OCI-LY1 (cell line): Measurements from ENCODE around the gene ADAM12.

Source experiments
- H2AFZ ChIP-seq: fragments of 200-600 bp; sonication (generic), shearing (Covaris generic); 2 replicates; pipeline ENCODE4 v1.6.0; 2014; ENCODE audit warnings: antibody characterized with exemption, mild to moderate bottlenecking, low read length
- H3F3A ChIP-seq: fragments of 200-600 bp; sonication (generic), shearing (Covaris generic); 2 replicates; pipeline ENCODE4 v1.6.0; 2014; ENCODE audit warnings: mild to moderate bottlenecking, antibody characterized with exemption, low read length, moderate library complexity; ENCODE audit not compliant: insufficient read depth
- H3K27ac ChIP-seq: fragments of 200-600 bp; sonication (generic); 2 replicates; pipeline ENCODE4 v1.5.1; 2014; ENCODE audit warnings: low read length, mixed run types, mild to moderate bottlenecking, low read depth; ENCODE audit not compliant: poor library complexity, severe bottlenecking
- H3K27me3 ChIP-seq: fragments of 200-600 bp; sonication (generic); 2 replicates; pipeline ENCODE4 v1.6.0; 2014; ENCODE audit warnings: antibody characterized with exemption, mild to moderate bottlenecking, low read length, moderate library complexity; ENCODE audit not compliant: insufficient read depth
- H3K36me3 ChIP-seq: fragments of 200-600 bp; sonication (generic); 2 replicates; pipeline ENCODE4 v1.6.1; 2014; ENCODE audit warnings: mild to moderate bottlenecking, antibody characterized with exemption, low read length, moderate library complexity, mixed read lengths; ENCODE audit not compliant: insufficient read depth
- H3K4me1 ChIP-seq: fragments of 200-600 bp; sonication (generic); 2 replicates; pipeline ENCODE4 v1.5.1; 2014; ENCODE audit warnings: mild to moderate bottlenecking, low read length, moderate library complexity; ENCODE audit not compliant: insufficient read depth, severe bottlenecking
- H3K4me2 ChIP-seq: fragments of 200-600 bp; sonication (generic), shearing (Covaris generic); 2 replicates; pipeline ENCODE4 v1.6.1; 2014; ENCODE audit warnings: low read length
- H3K4me3 ChIP-seq: fragments of 200-600 bp; sonication (generic); 2 replicates; pipeline ENCODE4 v1.5.1; 2014; ENCODE audit warnings: low read length, low read depth, mild to moderate bottlenecking, mixed read lengths; ENCODE audit not compliant: poor library complexity, severe bottlenecking
- H3K79me2 ChIP-seq: fragments of 200-600 bp; shearing (Covaris generic); 2 replicates; pipeline ENCODE4 v1.6.1; 2016; ENCODE audit warnings: mixed run types, low read length, mixed read lengths; ENCODE audit not compliant: insufficient read depth
- H3K9ac ChIP-seq: fragments of 200-600 bp; sonication (generic), shearing (Covaris generic); 2 replicates; pipeline ENCODE4 v1.6.1; 2014; ENCODE audit warnings: mild to moderate bottlenecking, low read length, mixed read lengths
- H3K9me2 ChIP-seq: fragments of 200-600 bp; sonication (generic), shearing (Covaris generic); 2 replicates; pipeline ENCODE4 v1.6.1; 2014; ENCODE audit warnings: low read depth, mild to moderate bottlenecking, low read length, mixed read lengths
- H3K9me3 ChIP-seq: fragments of 200-600 bp; shearing (Covaris generic); 2 replicates; pipeline ENCODE4 v1.6.1; 2014; ENCODE audit warnings: low read length, mixed read lengths
- H4K20me1 ChIP-seq: fragments of 200-600 bp; sonication (generic), shearing (Covaris generic); 2 replicates; pipeline ENCODE4 v1.6.0; 2016; ENCODE audit warnings: mild to moderate bottlenecking, low read length; ENCODE audit not compliant: insufficient read depth
- CTCF ChIP-seq: fragments of 200-600 bp; sonication (generic), shearing (Covaris generic); IDR thresholded peaks from 2 replicates; pipeline ENCODE4 v1.5.1; 2017; ENCODE audit warnings: mild to moderate bottlenecking, antibody characterized with exemption, low read length, moderate library complexity, mixed read lengths
- EZH2 ChIP-seq: fragments of 200-600 bp; sonication (generic), shearing (Covaris generic); IDR thresholded peaks from 2 replicates; pipeline ENCODE4 v1.8.0; 2017; ENCODE audit warnings: borderline replicate concordance, mixed run types, mild to moderate bottlenecking, antibody characterized with exemption, low read length, moderate library complexity, mixed read lengths

ADAM12 gene

GRCh38 chr10:126375299-126375698 is 13.0 kb downstream of the ADAM12 start:
- Histone ChIP-seq H3K9ac (no peak overlapping the region), H4K20me1 (no peaks in the 10 kb centered on the region), H3K9me3 (no peaks in the 10 kb centered on the region), H3K9me2 (no peaks in the 10 kb centered on the region), H3K27me3 (no peaks in the 10 kb centered on the region), H3K4me1 (no peaks in the 10 kb centered on the region), H3K4me2 (no peak overlapping the region), H3K4me3 (no peak overlapping the region), H3K27ac (no peak overlapping the region), H2AFZ (no peak overlapping the region), H3F3A (no peaks in the 10 kb centered on the region), H3K36me3 (no peaks in the 10 kb centered on the region), H3K79me2 (no peaks in the 10 kb centered on the region)
- TF ChIP-seq CTCF (no peak), EZH2 (no peak)

GRCh38 chr10:126374435-126374834 is 13.8 kb downstream of the ADAM12 start:
- no peak overlapping the region for H3K4me2 ChIP-seq
- TF ChIP-seq EZH2 (no peak), CTCF (no peak)
- H3K9me3 ChIP-seq, result no peaks in the 10 kb centered on the region
- H3F3A ChIP-seq, result no peaks in the 10 kb centered on the region
- H3K4me1 ChIP-seq, result no peaks in the 10 kb centered on the region
- no peaks in the 10 kb centered on the region for H3K36me3 ChIP-seq
- no peak overlapping the region for H2AFZ ChIP-seq
- H4K20me1 ChIP-seq, result no peaks in the 10 kb centered on the region
- no peaks in the 10 kb centered on the region for H3K79me2 ChIP-seq
- H3K27me3 ChIP-seq, result no peaks in the 10 kb centered on the region
- no peak overlapping the region for H3K27ac ChIP-seq
- no peak overlapping the region for H3K9ac ChIP-seq
- H3K9me2 ChIP-seq, result no peaks in the 10 kb centered on the region
- H3K4me3 ChIP-seq, result no peak overlapping the region

GRCh38 chr10:126373972-126374371 is 14.3 kb downstream of the ADAM12 start:
- H3K79me2 ChIP-seq, result no peaks in the 10 kb centered on the region

More at GRCh38 chr10:126373972-126374371, 14.3 kb downstream of the ADAM12 start:
- no peak overlapping the region for H3K27ac ChIP-seq
- TF ChIP-seq EZH2 (no peak), CTCF (no peak)
- H3K4me2 ChIP-seq, result no peak overlapping the region
- no peaks in the 10 kb centered on the region for H3K9me3 ChIP-seq
- H3K36me3 ChIP-seq, result no peaks in the 10 kb centered on the region
- H4K20me1 ChIP-seq, result no peaks in the 10 kb centered on the region
- H3K9me2 ChIP-seq, result no peaks in the 10 kb centered on the region
- H3F3A ChIP-seq, result no peaks in the 10 kb centered on the region
- no peak overlapping the region for H2AFZ ChIP-seq
- H3K27me3 ChIP-seq, result no peaks in the 10 kb centered on the region
- H3K9ac ChIP-seq, result no peak overlapping the region
- H3K4me3 ChIP-seq, result no peak overlapping the region
- H3K4me1 ChIP-seq, result no peaks in the 10 kb centered on the region
